HFFc6 (cell line): ENCODE data around the gene RIPK3. TPM values are rescaled to one million over a fixed set of nuclear protein-coding genes. Genes with fewer than 3 reads are reported as not detected.

Experiments
- DNase-seq: peaks from one replicate; pipeline ENCODE4 v3.0.0-alpha.2; 2018
- H3K27ac Mint-ChIP-seq: 2 replicates; pipeline ENCODE4 v1.8.0; 2020; ENCODE audit warnings: mild to moderate bottlenecking, mixed read lengths
- H3K27me3 Mint-ChIP-seq: 2 replicates; pipeline ENCODE4 v1.8.0; 2021; ENCODE audit warnings: mild to moderate bottlenecking, moderate library complexity, mixed read lengths; ENCODE audit not compliant: insufficient read depth
- H3K36me3 Mint-ChIP-seq: 2 replicates; pipeline ENCODE4 v1.8.0; 2021; ENCODE audit warnings: low read depth, mixed read lengths
- H3K4me1 Mint-ChIP-seq: 2 replicates; pipeline ENCODE4 v1.8.0; 2020; ENCODE audit warnings: low read depth, mixed read lengths
- H3K4me3 Mint-ChIP-seq: 2 replicates; pipeline ENCODE4 v1.8.0; 2020; ENCODE audit warnings: mild to moderate bottlenecking, moderate library complexity, mixed read lengths
- H3K9me3 Mint-ChIP-seq: 2 replicates; pipeline ENCODE4 v1.8.0; 2020; ENCODE audit warnings: mild to moderate bottlenecking, mixed read lengths
- CTCF ChIP-seq: fragments of 200-600 bp; sonication (generic); IDR thresholded peaks from 2 replicates; pipeline ENCODE4 v1.5.0; 2021; ENCODE audit warnings: antibody characterized with exemption, mild to moderate bottlenecking
- total RNA-seq, 6 experiments: library from RNA; stranded (reverse); fragmentation: NEBNext Ultra II Directional; extraction: Animal tissue kit (Norgen Biotek cat#: 25700); gene quantifications; 2 replicates in 1 of 6; 3 replicates in 5 of 6; pipeline ENCODE4 v1.2.3, GENCODE V29; 2021

The RIPK3 gene
- total RNA-seq, 6 experiments from 2014 or later = not detected

DNA sequence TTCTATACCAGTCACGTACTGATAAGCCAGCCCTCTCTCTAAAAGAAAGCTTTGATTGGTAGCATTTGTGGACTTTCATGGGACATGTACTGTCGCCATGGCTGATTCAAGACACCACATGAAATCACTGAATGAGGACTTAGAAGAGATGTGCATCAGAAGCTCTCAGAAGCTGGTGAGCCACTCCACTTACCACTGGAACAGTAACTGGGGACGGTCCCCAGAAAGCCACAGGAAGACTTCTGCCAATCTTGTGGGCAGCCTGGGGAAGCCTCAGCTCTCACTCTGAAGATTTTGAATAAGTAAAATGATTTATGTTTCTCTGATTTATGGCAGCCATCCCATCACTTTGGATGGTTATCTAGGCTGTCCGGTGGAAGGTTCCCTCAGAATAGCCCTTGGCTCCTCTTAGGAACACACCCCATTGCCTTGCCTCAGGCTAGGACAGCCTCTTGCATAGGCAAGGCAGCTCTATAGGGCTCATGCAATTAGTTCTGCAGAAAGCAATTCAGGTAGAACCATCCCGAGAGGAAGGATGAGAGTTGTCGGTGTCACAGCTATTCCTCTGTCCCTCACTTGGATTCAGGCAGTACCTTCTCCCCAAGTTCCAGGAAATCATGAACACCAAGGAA, 50.0 kb downstream of the RIPK3 start:
- no peak for DNase-seq
- Mint-ChIP-seq H3K4me1 (peaks cover 6% of the 10 kb centered on the region; the same call in 1 of the 2 replicates), H3K9me3 (no peaks in the 10 kb centered on the region), H3K4me3 (no peak overlapping the region), H3K27me3 (peaks cover 2% of the 10 kb centered on the region; the same call in 1 of the 2 replicates), H3K27ac (no peak overlapping the region), H3K36me3 (peaks cover 7% of the 10 kb centered on the region; the same call in 1 of the 2 replicates)
- no peak for TF ChIP-seq CTCF

DNA sequence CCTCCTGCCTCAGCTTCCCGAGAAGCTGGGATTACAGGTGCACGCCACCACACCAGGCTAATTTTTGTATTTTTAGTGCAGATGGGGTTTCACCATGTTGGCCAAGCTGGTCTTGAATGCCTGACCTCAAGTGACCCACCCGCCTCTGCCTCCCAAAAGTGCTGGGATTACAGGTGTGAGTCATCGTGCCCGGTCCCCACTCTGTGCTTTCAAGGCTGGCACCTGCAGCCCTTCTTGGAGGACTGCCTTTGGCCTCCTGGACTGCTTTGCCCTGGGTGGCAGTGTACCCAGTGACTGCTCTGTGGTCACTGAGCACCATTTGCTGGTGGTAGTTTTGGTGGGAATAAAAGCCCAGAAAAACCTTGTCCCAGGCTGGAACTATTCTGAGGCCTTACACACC, 52.8 kb downstream of the RIPK3 start:
- peaks cover under 1% of the 10 kb centered on the region; the same call in 1 of the 2 replicates for H3K27me3 Mint-ChIP-seq
- peaks cover 7% of the 10 kb centered on the region; the same call in 1 of the 2 replicates for H3K36me3 Mint-ChIP-seq
- no peak for DNase-seq
- H3K4me1 Mint-ChIP-seq = peaks cover 6% of the 10 kb centered on the region; the same call in 1 of the 2 replicates
- no peaks in the 10 kb centered on the region for H3K9me3 Mint-ChIP-seq
- H3K4me3 Mint-ChIP-seq = no peak overlapping the region
- no peak overlapping the region for H3K27ac Mint-ChIP-seq
- no peak for TF ChIP-seq CTCF

Other genes with a start within 250 kb of the RIPK3 start
- gene PCK2, start 245.7 kb downstream of the RIPK3 start, total RNA-seq = 10 to 100 TPM; 19.9 to 27.6 (median 24.0) TPM
- 10 to 100 TPM; 28.1 to 36.3 (median 32.1) TPM for gene DCAF11, start 225.2 kb downstream of the RIPK3 start, total RNA-seq
- under 1 TPM; 0.26 to 0.85 (median 0.49) TPM for gene NRL, start 225.0 kb downstream of the RIPK3 start, total RNA-seq
- gene FITM1, start 209.3 kb downstream of the RIPK3 start, total RNA-seq = not detected
- gene PSME1, start 203.8 kb downstream of the RIPK3 start, total RNA-seq = 100 to 1,000 TPM in 4 of 6 experiments, 10 to 100 TPM in 2; 88.4 to 120 (median 113) TPM
- gene EMC9, start 198.4 kb downstream of the RIPK3 start, total RNA-seq = 10 to 100 TPM; 13.2 to 17.0 (median 15.3) TPM
- gene PSME2, start 193.4 kb downstream of the RIPK3 start, total RNA-seq = 100 to 1,000 TPM; 108 to 143 (median 136) TPM
- 10 to 100 TPM; 38.5 to 53.6 (median 47.2) TPM for gene RNF31, start 192.5 kb downstream of the RIPK3 start, total RNA-seq
- 10 to 100 TPM; 23.6 to 38.8 (median 32.3) TPM for gene IRF9, start 178.7 kb downstream of the RIPK3 start, total RNA-seq
- gene REC8, start 167.9 kb downstream of the RIPK3 start, total RNA-seq = 1 to 10 TPM; 2.9 to 3.9 (median 3.2) TPM
- 10 to 100 TPM; 70.4 to 85.2 (median 79.4) TPM for gene IPO4, start 151.2 kb downstream of the RIPK3 start, total RNA-seq
- gene TM9SF1, start 144.6 kb downstream of the RIPK3 start, total RNA-seq = 10 to 100 TPM; 68.1 to 80.4 (median 71.0) TPM
- gene TSSK4, start 134.3 kb downstream of the RIPK3 start, total RNA-seq = under 1 TPM in 2 of 6 experiments, not detected in 4; 0.16 to 0.45 TPM
- 10 to 100 TPM; 32.4 to 41.1 (median 38.8) TPM for gene CHMP4A, start 126.5 kb downstream of the RIPK3 start, total RNA-seq
- 10 to 100 TPM in 5 of 6 experiments, 1 to 10 TPM in 1; 9.8 to 14.4 (median 12.3) TPM for gene MDP1, start 123.9 kb downstream of the RIPK3 start, total RNA-seq
- 100 to 1,000 TPM; 309 to 401 (median 372) TPM for gene NEDD8, start 107.6 kb downstream of the RIPK3 start, total RNA-seq
- gene GMPR2, start 107.1 kb downstream of the RIPK3 start, total RNA-seq = 10 to 100 TPM; 70.6 to 76.7 (median 73.6) TPM
- 10 to 100 TPM; 54.2 to 73.4 (median 67.5) TPM for gene TINF2, start 97.4 kb downstream of the RIPK3 start, total RNA-seq
- 1 to 10 TPM in 5 of 6 experiments, under 1 TPM in 1; 0.97 to 2.9 (median 1.3) TPM for gene TGM1, start 76.8 kb downstream of the RIPK3 start, total RNA-seq
- gene RABGGTA, start 68.4 kb downstream of the RIPK3 start, total RNA-seq = 10 to 100 TPM; 25.4 to 31.4 (median 27.3) TPM
- gene DHRS1, start 40.2 kb downstream of the RIPK3 start, total RNA-seq = 10 to 100 TPM; 32.9 to 42.2 (median 39.1) TPM
- 10 to 100 TPM; 25.4 to 31.1 (median 28.1) TPM for gene NOP9, start 40.1 kb downstream of the RIPK3 start, total RNA-seq
- gene CIDEB, start 32.0 kb downstream of the RIPK3 start, total RNA-seq = under 1 TPM in 5 of 6 experiments, not detected in 1; 0.17 to 0.40 (median 0.20) TPM
- 1 to 10 TPM; 2.2 to 3.0 (median 2.3) TPM for gene LTB4R2, start 29.9 kb downstream of the RIPK3 start, total RNA-seq
- 1 to 10 TPM; 1.5 to 2.9 (median 1.9) TPM for gene LTB4R, start 28.5 kb downstream of the RIPK3 start, total RNA-seq
- gene ADCY4, start 4.9 kb downstream of the RIPK3 start, total RNA-seq = under 1 TPM in 3 of 6 experiments, not detected in 3; 0.25 to 0.41 (median 0.34) TPM
- gene NFATC4, start 28.2 kb upstream of the RIPK3 start, total RNA-seq = 10 to 100 TPM; 73.4 to 81.9 (median 77.2) TPM
- 1 to 10 TPM; 3.9 to 6.3 (median 4.1) TPM for gene NYNRIN, start 59.0 kb upstream of the RIPK3 start, total RNA-seq
- 1 to 10 TPM; 3.3 to 5.0 (median 3.9) TPM for gene CBLN3, start 89.7 kb upstream of the RIPK3 start, total RNA-seq
- 10 to 100 TPM; 25.4 to 29.2 (median 28.0) TPM for gene KHNYN, start 90.0 kb upstream of the RIPK3 start, total RNA-seq
- 10 to 100 TPM; 29.6 to 35.7 (median 31.6) TPM for gene SDR39U1, start 102.8 kb upstream of the RIPK3 start, total RNA-seq
- not detected for gene CMA1, start 168.3 kb upstream of the RIPK3 start, total RNA-seq
- gene CTSG, start 236.3 kb upstream of the RIPK3 start, total RNA-seq = not detected